Testis (tissue), 3 donors: ENCODE measurements around the gene DYNC1LI1. TPM values are rescaled to one million over a fixed set of nuclear protein-coding genes. Genes with fewer than 3 reads are reported as not detected.

ENCODE experiments used
- DNase-seq: peaks from one replicate; pipeline ENCODE4 v3.0.0-alpha.2; 2019
- H3K27ac ChIP-seq, 2 donors: fragments of 200-600 bp; sonication (generic); one replicate each; pipeline ENCODE4 v1.5.1; 2019
- H3K27me3 ChIP-seq: fragments of 200-600 bp; sonication (generic); one replicate; pipeline ENCODE4 v1.5.1; 2019
- H3K36me3 ChIP-seq: fragments of 200-600 bp; sonication (generic); one replicate; pipeline ENCODE4 v1.5.1; 2017; ENCODE audit warnings: low read depth; ENCODE audit errors: missing control alignments
- H3K4me1 ChIP-seq: fragments of 200-600 bp; sonication (generic); one replicate; pipeline ENCODE4 v1.5.1; 2019
- H3K4me3 ChIP-seq, 2 donors: fragments of 200-600 bp; sonication (generic); one replicate each; pipeline ENCODE4 v1.5.1; 2017 to 2019
- H3K9me3 ChIP-seq: fragments of 200-600 bp; sonication (generic); one replicate; pipeline ENCODE4 v1.5.1; 2017
- POLR2A ChIP-seq: fragments of 450-650 bp; IDR thresholded peaks from one replicate; pipeline ENCODE4 v1.6.1; 2017; ENCODE audit warnings: antibody characterized with exemption, mild to moderate bottlenecking, moderate library complexity
- WGBS, 2 donors: methylation state at CpG; one replicate each; pipeline ENCODE4 v1.1.5; 2018; 5-methylcytosine and 5-hydroxymethylcytosine counted together
- intact Hi-C: fragments of 100-400 bp; cut with DNase I; formaldehyde crosslinking; loops from one replicate; pipeline ENCODE4 v1.15.1; 2023; ENCODE audit warnings: low total_unique reads
- polyA plus RNA-seq: library from polyadenylated mRNA; stranded (reverse); fragments of 350-450 nt; fragmentation: Illumina TruSeq; extraction: RNeasy Lipid Tissue Mini Kit (QIAGEN cat#74804); gene quantifications from one replicate; pipeline ENCODE4 v1.2.3, GENCODE V29; 2014; ENCODE audit warnings: low read depth, low replicate concordance; ENCODE audit not compliant: insufficient read depth
- total RNA-seq, 2 donors: library from RNA; depleted of rRNA; stranded (reverse); fragments of >200 nt; gene quantifications; one replicate each; pipeline ENCODE4 v1.2.3, GENCODE V29; 2016
- TF ChIP-seq, protein P1 (sequence below), 3 experiments: fragments of 450-650 bp in 2 of 3; fragments of 200-600 bp in 1 of 3; sonication (generic) in 1 of 3; IDR thresholded peaks; one replicate each; pipeline ENCODE4 v1.5.1; 2016 to 2019; ENCODE audit warnings: antibody characterized with exemption in 3 of 3, mild to moderate bottlenecking in 2 of 3, moderate library complexity in 1 of 3

DYNC1LI1 gene
- total and polyA plus RNA-seq, 3 donors from 2014 or later = 53.9 to 85.7 (median 61.3) TPM

DNA sequence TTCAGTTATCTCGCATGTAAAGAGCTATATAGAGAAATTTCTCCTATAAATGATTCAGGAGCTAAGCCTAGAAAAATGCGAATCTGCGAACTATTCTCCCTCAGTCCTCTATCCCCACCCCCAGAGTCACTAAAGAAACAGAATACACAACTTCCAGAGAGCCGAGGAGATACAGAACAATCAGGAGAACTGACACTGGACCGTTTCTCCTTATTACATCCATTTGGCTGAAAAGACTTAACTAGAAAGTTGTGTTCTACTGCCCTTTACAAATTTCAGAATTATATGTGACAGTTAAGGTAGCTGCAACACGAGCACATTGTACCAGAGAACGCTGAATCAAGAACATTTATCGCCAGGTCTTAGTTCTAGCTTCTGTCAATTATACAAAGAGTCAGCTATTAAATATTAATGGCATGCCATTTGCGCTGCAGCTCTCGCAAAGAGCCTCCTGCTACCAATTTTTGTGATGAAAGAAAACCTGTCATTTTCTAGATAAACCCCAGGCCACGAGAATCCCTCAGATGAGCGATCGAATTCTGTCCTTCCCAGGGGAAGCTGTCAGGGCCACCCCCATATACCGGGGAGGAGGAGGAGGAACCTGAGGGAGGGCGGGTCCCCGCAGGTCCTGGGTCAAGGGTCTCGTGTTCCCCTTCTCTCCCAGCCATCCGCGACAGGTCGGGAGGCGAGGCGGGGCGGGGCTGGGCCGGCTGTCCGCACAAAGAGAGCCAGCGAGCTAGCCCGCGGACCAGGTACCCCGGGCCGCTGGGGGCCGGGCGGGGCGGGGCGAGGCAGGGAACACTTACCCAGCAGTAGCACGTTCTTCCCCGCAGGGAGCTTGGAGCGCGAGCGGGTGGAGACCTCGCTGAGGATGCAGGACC lies 878 bp downstream of the DYNC1LI1 start:
- TF ChIP-seq POLR2A = no peak
- TF ChIP-seq, protein P1, sequence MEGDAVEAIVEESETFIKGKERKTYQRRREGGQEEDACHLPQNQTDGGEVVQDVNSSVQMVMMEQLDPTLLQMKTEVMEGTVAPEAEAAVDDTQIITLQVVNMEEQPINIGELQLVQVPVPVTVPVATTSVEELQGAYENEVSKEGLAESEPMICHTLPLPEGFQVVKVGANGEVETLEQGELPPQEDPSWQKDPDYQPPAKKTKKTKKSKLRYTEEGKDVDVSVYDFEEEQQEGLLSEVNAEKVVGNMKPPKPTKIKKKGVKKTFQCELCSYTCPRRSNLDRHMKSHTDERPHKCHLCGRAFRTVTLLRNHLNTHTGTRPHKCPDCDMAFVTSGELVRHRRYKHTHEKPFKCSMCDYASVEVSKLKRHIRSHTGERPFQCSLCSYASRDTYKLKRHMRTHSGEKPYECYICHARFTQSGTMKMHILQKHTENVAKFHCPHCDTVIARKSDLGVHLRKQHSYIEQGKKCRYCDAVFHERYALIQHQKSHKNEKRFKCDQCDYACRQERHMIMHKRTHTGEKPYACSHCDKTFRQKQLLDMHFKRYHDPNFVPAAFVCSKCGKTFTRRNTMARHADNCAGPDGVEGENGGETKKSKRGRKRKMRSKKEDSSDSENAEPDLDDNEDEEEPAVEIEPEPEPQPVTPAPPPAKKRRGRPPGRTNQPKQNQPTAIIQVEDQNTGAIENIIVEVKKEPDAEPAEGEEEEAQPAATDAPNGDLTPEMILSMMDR (IDR thresholded peaks at IDR 0.05) = no peak
- Histone ChIP-seq H3K4me1 (no peaks in the 10 kb centered on the region), H3K27ac (peak overlapping the region; percentile 94 to 99), H3K36me3 (no peaks in the 10 kb centered on the region), H3K9me3 (no peaks in the 10 kb centered on the region), H3K27me3 (no peaks in the 10 kb centered on the region), H3K4me3 (peak overlapping the region; percentile 80 to 83)
- intact Hi-C loops = no loop called here
- 2 to 5% methylated on average over 13 to 38 of the region's 40 CpGs for WGBS, 2 donors
- DNase-seq = peak; percentile 65

DNA sequence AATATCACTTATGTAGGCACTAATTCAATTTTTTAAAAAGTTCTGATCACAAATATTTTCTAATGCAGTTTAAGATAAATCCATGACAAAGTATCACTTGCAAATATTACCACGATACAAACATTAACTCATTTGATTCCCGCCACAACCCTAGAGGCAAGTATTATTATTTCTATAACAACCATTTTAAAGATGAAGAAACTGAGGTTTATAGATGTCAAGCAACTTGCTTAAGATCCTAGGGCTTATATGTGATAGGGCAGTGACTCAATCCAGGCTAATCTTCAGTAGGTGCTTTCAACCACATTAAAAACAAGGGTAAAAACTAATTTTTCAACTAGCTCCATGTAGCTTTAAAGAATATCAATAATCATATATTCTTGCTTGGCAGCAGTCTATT lies 1.7 kb downstream of the DYNC1LI1 start:
- TF ChIP-seq POLR2A = no peak
- TF ChIP-seq, protein P1 (IDR thresholded peaks at IDR 0.05) = no peak
- 39 to 48% methylated on average over 2 of the region's 2 CpGs for WGBS, 2 donors
- H3K36me3 ChIP-seq = no peaks in the 10 kb centered on the region
- peak overlapping the region in 1 of 2 donors; percentile 80 for H3K4me3 ChIP-seq
- no peaks in the 10 kb centered on the region for H3K4me1 ChIP-seq
- H3K27me3 ChIP-seq = no peaks in the 10 kb centered on the region
- H3K9me3 ChIP-seq = no peaks in the 10 kb centered on the region
- no peak for DNase-seq
- intact Hi-C loops = no loop called here
- H3K27ac ChIP-seq = peak overlapping the region in 1 of 2 donors; percentile 99

DNA sequence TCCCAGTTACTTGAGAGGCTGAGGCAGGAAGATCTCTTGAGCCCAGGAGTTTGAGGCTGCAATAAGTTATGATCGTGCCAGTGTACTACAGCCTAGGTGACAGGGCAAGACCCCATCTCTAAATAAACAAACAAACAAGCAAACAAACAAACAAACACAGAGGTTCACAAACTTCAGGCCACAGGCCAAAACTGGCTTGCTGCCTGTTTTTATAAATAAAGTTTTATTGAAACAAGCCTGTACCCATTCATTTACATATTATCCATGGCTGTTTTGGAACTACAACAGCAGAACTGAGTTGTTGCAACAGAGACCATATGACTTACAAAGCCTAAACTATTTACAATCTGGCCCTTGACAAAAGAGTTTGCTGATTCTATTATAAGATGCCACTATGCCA lies 6.5 kb downstream of the DYNC1LI1 start:
- Histone ChIP-seq H3K9me3 (no peaks in the 10 kb centered on the region), H3K36me3 (no peaks in the 10 kb centered on the region), H3K27ac (no peak overlapping the region), H3K4me1 (no peaks in the 10 kb centered on the region), H3K4me3 (no peak overlapping the region), H3K27me3 (no peaks in the 10 kb centered on the region)
- intact Hi-C loops = no loop called here
- TF ChIP-seq, protein P1 (IDR thresholded peaks at IDR 0.05) = no peak
- no peak for TF ChIP-seq POLR2A
- DNase-seq = no peak
- 90 to 94% methylated on average over 1 of the region's 1 CpG for WGBS, 2 donors

DNA sequence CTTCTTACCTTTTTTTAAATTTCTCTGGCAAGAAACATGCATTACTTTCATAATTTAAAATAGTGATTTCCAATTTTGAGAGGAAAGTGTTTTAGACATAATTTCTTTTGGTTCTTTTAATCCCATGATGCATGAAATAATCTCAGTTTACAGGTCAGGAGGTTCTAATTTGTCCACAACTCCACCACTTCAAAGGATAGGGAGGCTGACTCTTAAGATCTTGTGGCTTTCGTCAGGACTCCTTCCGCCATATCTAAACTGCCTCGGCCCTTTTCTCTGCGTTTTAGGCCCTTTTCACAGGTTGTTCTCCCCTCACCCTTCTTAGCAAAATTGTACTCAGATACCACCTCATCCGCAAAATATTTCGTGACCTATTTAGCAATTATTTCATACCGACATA lies 8.0 kb downstream of the DYNC1LI1 start:
- TF ChIP-seq POLR2A = no peak
- TF ChIP-seq, protein P1 (IDR thresholded peaks at IDR 0.05) = no peak
- Histone ChIP-seq H3K9me3 (no peaks in the 10 kb centered on the region), H3K27me3 (no peaks in the 10 kb centered on the region), H3K4me3 (no peak overlapping the region), H3K27ac (no peak overlapping the region), H3K36me3 (no peaks in the 10 kb centered on the region), H3K4me1 (no peaks in the 10 kb centered on the region)
- no peak for DNase-seq
- intact Hi-C loops = no loop called here
- 90 to 92% methylated on average over 7 of the region's 7 CpGs for WGBS, 2 donors
